Stimulated activated CD4-positive, alpha-beta T cell treated with anti-CD3 and anti-CD28 coated beads, Interleukin-4, amount 100 ng/mL, for 48 hours (primary cell): Measurements from ENCODE around the gene ULK3.
A peak's percentile ranks its signal among the peaks of the same experiment; 100 is the strongest.

Source experiments
- DNase-seq, 2 donors: peaks; one replicate each; pipeline ENCODE4 v3.0.0-alpha.2; 2020; ENCODE audit warnings: low read depth in 2 of 2

The ULK3 gene

DNA sequence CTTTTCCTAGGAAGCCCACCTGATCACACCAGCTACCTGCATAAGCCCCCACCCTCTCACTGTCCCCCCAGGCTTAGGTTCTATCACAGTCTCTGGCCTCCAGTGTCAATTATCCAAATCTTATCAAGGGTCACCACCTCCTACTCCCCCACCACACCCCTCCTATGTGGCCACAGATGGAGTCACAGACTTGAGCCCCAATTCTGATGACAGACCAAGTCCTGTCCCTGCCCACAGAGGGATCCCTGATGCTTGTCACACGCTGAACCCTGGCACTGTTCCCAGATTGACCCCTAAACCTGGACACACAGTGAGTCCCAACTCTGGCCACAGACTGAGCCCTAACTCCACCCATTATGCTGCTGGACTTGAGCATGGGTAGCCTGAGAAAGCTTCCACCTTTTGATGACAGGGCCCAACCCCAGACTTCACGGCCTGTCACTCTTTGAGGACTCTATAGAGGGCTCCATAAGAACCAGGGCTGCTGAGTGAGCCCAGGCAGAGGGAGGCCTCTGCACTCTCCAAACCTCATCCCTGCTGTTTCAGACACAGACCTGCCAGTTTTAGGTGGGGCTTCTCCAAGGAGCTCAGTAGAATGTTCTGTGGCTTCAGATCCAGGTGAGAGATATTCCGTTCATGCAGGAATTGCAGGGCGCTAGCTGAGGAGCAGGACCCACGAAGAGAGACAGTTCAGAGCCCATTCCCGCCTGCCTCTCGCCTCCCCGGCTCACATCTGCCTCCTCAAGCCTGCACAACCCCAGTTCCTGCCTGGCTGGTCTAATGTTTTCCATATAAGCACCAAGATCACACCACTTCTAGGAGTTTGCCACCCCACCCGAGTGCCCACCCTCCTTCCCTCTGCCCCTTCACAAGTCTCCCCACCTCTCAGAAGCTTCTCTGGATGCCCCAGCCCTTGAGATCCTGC is 1.8 kb downstream of the ULK3 start:
- no peak for DNase-seq

DNA sequence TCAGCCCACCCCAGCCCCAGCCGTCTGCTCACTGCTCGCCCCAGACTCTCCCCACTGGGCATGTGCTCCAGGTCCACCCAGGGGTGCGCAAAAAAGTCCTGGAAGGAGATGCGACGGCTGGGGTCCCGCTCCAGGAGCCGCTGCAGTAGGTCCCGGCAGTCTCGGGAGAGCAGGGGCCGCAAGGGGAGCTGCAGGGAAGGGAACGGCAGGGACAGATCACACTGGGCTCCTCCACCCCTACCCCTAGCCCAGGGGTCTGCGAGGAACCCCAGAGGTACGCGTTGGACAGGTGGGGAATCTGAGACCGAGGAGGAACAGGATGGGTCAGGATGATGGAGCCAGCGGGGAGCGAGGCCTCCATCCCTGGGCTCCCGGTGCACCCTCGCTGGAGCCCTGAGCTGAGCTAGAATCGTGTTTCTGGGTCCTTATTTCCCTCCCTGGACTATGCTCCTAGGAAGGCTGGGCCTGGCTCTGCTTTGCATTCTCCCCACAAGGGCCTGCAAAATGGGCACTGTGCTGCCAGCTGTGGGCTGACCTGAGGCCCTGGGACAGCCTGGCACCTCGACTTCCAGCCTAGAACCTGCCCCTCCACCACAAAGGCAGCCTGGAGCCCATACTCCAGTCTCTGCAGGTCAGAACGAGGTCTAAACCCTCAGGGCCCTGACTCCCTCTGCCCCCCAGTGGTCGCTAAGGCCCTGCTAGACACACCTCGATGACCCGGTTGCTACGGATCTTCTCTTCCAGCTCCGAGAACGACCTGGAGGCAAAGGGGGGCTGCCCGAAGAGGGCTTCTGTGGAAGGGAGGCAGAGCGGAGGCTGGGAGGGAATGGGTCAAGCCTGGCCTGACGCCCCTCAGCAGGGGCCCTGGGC is 3.2 kb downstream of the ULK3 start:
- no peak for DNase-seq

DNA sequence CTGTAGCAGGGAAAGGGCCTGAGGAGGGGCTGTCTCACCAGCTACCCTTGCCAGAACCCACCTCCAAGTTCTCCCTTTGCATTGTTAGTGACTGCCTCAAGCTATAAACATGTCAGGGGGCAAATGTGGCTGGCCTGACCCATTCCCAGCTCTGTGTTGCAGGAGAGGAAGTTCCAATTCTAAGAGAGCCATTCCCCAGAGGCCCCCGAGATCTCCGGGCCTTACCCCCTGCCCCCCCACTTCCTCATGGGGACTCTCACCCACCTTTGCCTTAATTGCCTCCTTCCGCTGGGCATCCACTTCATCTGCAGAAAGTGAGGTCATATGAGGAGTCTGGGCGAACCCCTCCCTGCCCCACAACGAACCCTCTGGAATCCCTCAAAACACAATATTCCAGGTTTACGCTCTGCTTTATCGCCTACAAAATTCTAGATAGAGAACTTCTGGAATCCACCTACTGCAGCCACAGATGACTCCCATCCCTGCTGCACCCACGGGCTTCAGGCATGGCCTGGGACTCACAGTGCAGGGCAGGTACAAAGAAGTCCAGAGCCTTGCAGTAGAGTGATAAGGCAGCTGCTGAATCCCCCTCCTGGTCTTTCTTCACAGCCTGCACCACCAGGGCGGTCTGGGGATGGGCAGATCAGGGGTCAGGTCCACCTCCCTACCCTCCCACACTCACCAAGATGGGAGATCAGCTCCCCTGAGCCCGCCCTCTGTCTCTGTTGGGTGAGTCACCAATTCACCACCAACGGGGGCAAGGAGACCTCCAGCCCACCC is 4.0 kb downstream of the ULK3 start:
- no peak for DNase-seq

DNA sequence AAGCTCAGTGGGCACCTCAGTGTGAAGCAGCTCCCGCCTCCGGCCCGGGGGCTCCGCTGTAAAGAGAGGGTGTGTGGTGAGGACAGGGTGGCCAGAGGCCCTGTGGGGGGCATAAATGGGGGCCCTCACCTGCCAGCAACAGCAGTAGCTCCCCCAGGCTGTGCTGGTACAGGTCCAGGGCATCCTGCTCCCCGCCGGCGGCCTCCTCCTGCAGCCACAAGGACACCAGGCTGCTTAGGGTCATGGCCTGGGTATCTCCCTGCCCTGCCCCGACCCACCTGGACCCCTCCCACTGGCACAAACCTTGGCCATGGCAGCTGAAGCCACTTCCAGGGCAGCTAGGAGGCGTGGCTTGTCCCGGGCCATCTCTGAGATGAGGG is 4.8 kb downstream of the ULK3 start:
- no peak for DNase-seq

DNA sequence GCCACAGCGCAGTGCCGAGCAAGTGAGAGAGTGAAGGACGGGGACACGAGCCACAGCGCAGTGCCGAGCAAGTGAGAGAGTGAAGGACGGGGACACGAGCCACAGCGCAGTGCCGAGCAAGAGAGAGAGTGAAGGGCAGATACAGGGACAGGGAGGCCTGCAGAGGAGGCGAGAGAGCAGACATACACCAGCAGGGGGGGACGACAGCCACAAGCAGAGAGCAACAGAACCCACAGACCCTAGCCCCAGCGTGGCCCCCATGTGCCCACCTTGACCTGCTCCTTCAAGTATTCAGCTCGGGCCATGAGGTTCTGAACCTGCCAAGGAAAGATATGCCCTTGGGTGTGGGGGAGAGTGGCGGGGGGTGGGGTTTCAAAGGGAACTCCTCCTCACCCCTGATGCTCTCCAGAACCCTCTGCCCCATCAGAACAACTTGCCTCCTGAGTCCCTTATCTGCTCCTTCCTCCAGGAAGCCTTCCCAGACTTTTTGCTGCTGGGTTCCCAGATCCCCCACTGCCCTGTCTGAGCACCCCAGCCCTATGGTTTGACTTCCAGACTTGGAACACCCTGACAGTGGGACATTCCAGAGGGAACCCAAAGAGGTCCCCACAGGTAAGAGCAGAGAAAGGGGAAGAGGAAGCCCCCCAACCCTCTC is 5.3 kb downstream of the ULK3 start:
- DNase-seq, result no peak

DNA sequence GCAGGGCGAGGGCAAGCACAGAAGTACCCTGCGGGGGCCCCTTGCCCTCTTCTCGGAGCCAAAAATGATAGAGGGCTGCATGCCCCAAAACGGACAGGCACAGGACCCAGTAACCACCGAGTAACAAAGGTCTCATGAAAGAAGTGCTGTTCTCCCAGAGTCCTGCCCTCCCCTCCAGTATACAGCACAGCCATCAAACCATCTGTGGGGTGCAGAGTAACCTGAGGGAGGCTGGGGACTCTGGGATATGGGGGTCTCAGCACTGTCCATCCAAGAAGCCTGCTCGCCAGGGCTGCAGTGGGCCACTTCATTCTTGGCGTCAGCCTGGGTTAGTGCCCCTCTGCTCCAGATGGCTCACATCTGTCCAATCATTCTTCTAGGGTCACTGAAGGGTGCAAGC is 6.1 kb downstream of the ULK3 start:
- DNase-seq, result no peak

DNA sequence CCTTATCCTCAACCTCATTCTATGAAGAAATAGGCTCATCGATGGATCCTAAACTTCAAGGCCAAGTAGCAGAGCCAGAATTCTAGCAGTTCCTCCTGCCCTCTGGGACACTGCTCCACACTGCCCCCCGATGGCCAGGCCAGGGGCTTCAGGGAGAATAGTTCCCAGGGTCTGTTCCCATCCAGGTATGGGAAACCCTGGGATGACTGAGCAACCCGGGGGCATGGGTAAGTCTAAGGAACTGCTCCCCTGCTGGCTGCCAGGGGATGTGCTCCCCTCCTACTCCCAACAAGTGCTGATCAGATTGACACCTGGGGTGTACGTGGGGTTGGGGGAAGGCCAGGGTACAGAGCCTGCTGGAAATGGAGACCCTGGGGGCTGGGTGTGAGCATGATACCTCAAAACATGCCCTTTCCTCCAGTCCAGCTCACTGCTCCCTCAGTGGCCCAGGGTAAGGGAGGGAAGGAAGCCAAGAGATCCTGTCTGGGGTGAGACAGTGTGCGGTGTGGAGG is 7.6 kb downstream of the ULK3 start:
- DNase-seq, result peak; percentile 45 to 55

DNA sequence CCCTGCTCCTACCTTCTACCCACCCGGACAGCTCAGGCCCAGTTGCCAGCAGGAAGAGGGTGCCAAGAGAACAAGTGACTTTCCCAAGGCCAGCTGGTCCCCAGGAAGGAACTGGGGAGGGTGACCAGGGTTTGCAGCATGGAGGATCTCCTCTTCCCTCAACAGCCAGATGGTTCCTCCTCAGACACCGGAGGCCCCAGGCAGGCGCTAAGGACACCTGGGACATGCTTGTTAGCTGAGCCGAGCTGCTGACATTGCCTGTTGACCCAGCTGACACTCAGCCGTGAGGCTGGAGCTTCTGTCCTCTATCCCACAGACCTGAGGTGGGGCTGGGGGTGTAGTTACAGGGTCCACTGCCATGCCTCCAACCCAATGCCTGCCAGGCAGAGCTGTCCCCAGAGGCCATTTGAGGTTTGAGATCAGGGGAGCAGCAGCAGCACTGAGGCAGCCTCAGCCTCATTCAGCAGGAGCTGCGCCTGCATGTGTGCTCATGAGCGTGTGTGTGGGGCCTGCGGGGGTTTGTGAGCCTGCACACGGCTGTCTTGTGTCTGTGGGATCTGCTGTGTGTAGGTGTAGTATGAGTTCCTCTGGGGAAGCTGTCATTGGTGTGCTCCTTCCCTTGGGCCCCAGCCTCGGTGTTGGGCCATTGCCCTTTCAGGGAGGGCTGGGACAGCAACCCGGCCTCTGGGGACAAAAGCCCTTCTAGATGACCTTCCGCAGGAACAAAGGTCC is 9.4 kb downstream of the ULK3 start:
- DNase-seq, result no peak

DNA sequence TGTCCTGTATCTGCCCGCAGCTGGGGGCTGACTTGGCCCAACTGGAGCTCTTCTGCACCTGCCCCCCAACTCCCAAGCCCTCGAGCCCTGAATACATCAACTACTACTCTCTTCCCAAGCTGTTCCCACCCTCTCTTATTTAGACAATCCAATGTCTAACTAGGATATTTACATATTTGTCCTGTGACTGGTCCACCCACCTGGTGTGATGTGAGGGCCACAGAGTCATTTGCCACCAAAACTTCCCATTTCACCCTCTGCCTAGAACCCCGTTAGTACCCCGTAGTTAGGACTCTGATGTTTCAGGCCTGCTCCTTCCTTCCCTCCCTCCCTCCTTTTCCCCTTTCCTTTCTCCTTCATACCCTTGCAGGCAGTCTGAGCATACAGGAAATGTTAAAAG is 10.1 kb downstream of the ULK3 start:
- DNase-seq, result no peak

DNA sequence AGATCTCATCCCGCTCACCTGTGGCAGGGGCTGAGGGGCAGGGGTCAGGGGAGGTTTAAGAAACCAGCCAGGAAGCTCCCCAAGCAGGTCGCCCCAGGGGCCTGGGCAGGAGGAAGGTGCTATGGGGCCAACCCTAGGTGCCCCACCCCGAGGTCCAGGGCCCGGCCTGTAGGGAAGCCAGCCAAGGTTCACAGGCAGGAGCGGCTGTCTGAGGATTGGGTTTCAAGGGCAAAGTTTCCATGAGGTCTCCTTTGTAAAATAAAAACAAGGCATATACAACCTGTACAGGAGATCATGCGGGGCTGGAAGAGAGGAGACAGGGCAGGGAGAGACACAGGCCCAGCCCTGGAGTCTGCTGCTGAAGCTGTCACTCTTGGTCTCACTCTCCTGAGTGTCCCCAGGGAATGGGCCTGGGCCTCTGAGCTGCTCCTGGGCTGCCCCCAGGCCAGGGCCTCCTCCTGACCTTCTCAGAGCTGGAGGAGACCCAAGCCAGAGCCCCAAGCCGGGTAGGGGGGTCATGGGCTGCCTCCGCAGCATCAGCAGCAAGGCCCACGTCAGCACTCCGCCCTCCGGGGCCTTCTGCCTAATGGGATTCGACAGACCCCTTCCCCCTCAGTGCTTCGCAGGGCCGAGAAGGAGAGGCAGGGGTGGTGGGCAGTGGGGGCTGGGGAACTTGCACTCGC is 11.0 kb downstream of the ULK3 start:
- no peak for DNase-seq

DNA sequence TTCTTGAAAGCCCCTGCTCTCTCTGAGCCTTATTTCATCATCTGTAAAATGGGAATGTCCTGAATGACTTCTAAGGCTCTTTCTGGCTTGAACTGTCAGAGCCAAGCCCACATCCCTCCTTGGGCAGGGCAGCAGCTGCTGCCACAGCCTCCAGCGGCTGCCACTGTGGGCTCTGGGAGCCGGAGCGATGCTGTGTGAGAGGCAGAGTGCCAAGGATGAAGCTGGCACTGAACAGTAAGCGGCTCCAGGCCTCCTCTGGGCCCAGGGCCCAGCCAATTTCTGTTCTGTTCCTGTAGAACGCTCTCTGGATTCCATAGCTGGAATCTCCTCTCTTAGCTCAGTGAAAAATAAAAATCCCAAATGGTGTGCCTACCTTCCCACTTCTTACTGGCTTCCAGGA is 12.1 kb downstream of the ULK3 start:
- DNase-seq, result no peak

DNA sequence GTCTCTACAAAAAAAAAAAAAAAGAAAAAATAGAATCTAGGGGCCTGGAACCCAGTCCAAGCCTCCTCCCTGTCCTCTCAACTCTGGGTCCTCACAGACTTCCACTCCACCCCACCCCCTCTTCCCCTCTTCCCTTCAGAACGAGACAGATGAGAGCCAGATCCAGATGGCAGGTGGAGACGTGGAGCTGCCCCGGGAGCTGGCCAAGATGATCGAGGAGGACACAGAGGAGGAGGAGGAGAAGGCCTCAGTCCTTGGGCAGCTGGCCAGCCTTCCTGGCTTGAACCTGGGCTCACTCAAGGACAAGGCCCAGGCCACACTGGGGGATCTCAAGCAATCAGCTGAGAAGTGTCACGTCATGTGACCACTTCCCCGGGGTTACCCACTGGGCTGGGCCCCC is 13.0 kb downstream of the ULK3 start:
- DNase-seq, result no peak

DNA sequence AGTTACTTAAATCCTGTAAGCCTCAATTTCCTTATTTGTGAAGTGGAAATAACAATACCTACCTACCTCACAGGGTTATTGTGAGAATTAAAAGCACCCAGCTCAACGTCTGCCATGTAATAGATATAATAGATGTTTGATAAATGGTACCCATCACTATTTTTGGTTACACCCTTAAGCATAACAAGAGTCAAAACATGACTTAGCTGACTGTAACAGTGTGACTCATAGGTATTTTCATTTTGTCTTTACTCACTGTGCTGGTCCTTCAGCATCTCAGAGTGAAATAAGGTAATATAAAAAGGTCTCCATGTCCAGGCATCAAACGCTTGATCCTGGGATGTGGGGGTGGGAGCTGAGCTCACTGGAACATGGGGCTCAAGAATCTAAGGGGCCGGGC is 13.5 kb downstream of the ULK3 start:
- DNase-seq, result no peak

DNA sequence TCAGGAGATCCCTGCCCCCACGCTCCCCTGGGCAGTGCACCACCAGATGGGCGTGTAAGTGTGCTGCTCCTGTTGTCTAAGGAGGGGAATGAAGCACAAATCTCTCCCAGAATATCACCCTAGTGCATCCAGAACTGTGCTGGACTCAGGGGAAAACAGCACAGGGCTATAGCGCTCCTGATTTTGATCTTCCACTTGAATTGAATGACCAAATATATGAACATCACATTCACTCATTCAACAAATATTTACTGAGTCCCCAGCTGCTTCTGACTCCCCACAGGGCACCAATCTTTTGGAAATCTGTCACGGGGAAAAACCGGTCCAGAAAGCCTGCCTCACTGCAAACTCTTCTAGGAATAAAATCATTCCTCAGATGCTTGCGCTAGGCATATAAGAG is 14.1 kb downstream of the ULK3 start:
- DNase-seq, result no peak

DNA sequence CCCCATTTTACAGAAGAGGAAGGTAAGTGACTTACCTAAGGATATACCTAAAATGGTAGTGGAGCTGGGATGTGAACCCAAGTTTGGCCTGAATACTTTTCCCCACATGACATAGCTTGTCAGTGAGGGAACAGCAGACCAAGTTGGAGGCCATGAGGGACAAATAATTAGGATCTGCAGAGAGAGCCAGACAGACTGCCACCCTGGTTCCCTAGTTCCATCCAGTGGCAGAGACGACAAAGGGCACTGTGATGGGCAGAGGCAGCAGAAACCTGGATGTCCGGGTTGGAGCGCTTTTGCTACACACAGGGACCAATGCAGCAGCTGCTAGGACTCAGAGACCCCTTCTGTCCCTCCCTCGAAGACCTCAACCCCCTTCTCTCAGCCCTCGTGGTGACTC is 15.3 kb downstream of the ULK3 start:
- DNase-seq, result no peak

DNA sequence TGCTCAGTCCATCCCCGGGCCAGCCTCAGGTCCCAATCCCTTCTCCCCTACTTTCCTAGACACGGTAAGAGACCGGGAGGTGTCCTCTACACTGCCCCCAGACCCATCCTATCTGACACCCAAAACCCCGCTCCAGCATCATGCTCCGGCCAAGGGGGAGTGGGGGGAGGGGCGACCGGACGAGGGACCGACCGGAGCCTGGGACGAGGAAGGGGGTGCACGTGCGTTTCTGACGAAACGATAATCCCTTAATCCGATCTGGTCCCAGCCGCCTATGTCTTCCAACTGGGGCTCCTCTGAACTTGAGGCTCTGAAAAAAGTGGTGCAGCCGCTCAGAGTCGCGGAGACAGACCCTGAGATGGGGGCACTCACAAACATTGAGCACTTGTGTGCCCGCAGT is 16.0 kb downstream of the ULK3 start:
- DNase-seq, result no peak

DNA sequence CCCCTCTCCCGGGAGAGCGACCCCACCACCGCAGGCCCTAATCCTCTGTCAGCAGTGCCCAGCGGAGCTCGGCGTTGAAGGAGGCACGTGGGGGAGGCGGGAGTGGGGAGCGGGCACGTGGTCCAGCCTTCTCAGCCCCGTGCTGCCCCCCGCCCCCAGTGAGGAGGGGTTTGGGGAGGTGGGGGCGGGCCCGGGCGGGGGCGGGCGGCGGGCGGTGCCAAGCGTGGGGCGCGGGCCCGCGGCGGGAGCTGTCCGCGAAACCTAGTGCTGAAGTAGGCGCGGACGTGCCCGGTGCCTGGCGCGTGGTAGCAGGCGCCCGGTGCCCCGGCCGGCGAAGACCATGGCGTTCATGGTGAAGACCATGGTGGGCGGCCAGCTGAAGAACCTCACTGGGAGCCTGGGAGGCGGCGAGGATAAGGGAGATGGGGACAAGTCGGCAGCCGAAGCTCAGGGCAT is 16.6 kb downstream of the ULK3 start, which contains the start of gene CPLX3:
CPLX3 (plus strand) TSS at position 264 of the 456 bp plus-strand sequence; CDS start at position 341, 77 bp downstream.
- DNase-seq, result peak in 1 of 2 donors; percentile 37

DNA sequence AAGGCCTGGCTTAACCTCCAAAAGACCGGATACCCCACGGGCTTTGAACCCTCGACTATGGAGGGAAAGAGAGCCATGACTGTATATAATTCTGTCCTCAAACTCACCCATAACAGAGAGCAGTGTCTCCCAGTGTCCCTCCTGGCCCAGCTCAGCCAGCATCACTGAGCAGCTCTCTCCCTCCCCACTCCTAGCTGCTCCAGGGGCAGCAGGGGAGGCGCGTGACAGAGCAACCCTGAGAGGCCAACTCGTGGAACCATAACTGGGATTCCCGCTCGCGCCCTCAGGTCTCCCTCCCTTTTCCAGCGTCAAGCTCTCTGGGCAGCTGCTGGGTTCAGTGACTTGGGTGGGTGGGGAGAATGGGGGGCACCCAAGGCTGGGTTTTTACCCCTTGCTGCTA is 17.1 kb downstream of the ULK3 start:
- DNase-seq, result no peak

DNA sequence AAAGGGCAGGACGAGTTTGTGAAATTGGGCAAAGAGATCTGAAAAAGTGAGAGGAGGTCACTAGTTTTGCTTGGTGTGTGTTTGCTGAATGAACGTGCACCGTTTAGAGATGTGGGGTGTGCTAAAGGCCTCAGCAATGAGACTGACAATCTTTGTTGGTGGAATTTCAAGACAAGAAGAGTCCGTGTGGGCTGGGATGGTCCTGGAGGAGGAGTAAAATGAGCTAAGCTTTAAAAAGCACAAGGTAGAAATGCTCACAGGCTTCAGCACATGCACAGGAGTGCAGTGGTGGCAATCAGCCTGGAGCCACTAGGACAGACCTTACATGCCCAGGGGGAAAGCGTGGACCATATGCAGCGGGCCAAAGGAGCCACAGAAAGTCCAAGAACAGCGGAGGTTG is 18.0 kb downstream of the ULK3 start:
- no peak for DNase-seq

DNA sequence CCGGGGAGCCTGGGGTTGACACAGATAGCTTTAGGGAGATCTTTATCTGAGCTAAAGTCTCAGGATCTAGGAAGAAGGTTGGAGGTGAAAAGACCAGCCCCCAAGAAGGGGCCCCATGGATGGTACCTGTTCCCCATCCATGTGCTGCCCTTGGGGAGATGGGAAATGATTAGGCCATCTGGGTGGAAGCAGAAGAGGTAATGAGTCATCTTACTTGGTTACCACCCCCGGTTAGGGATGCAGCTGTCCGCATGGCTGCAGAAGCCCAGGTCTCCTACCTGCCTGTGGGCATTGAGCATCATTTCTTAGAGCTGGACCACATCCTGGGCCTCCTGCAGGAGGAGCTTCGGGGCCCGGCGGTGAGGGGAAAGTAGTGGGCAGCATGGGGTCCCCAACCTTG is 19.6 kb downstream of the ULK3 start:
- DNase-seq, result no peak
